NT2/D1 (cell line): ENCODE measurements around the gene KCNQ5.

Experiments
- SUZ12 ChIP-seq: IDR thresholded peaks from 2 replicates; pipeline ENCODE4 v1.6.1; 2011; ENCODE audit not compliant: insufficient read length, insufficient read depth; ENCODE audit errors: extremely low read depth
- YY1 ChIP-seq: IDR thresholded peaks from 2 replicates; pipeline ENCODE4 v1.6.1; 2011; ENCODE audit not compliant: insufficient read length, insufficient read depth
- ZNF274 ChIP-seq: IDR thresholded peaks from 2 replicates; pipeline ENCODE4 v1.6.1; 2011; ENCODE audit warnings: mild to moderate bottlenecking, low read depth, low read length

DNA sequence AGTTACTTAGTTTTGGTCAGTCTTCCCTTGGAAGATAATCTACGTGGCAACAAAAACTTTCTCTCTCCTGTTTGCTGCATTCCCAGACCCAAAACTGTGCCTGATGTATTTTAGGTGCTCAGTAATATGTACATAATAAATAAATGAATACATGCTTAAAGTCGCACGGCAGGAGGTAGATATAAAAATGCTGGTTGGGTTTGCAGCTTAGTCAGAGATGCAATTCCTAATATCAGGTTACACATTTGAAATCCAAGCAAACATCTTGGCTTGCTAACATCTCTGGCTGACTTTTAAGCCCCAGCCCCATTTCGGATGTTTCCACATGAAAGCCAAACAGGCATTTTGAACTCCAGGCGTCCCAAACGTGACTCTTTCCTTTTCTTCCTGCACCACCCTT lies 91.0 kb downstream of the KCNQ5 start:
- TF ChIP-seq SUZ12, result no peak
- TF ChIP-seq ZNF274, result no peak
- no peak for TF ChIP-seq YY1
